Stimulated activated naive B cell treated with anti-CD40 and anti-IgM and Interleukin-4, amounts not matched to agents 10 μg/mL and 1 μg/mL and 100 μg/mL, for 72 hours (primary cell): Measurements from ENCODE around the gene TNXB.
"Not testable (repeated sequence)": the region's sequence is repeated elsewhere in the genome, so short reads cannot be mapped to it uniquely, and the experiment has no call there.

Experiments
- ATAC-seq, 2 donors: fragments of 150-1000 bp; cut with Tn5 transposase; replicated peaks; 2 replicates each; pipeline ENCODE4 v1.10.0; 2021; ENCODE audit warnings: moderate library complexity in 1 of 2
- DNase-seq: peaks from one replicate; pipeline ENCODE4 v3.0.0; 2021
- H3K27ac Mint-ChIP-seq: one replicate; pipeline ENCODE4 v1.8.0; 2022; ENCODE audit warnings: mild to moderate bottlenecking, mixed read lengths
- H3K27me3 Mint-ChIP-seq, 2 donors: one replicate each; pipeline ENCODE4 v1.8.0; 2022; ENCODE audit warnings: mixed read lengths in 2 of 2
- H3K36me3 Mint-ChIP-seq, 2 donors: one replicate each; pipeline ENCODE4 v1.8.0; 2022; ENCODE audit warnings: mixed read lengths in 2 of 2, mild to moderate bottlenecking in 1 of 2
- H3K4me1 Mint-ChIP-seq, 2 donors: one replicate each; pipeline ENCODE4 v1.8.0; 2022; ENCODE audit warnings: mixed read lengths in 2 of 2, mild to moderate bottlenecking in 1 of 2
- H3K4me3 Mint-ChIP-seq, 2 donors: one replicate each; pipeline ENCODE4 v1.8.0; 2022; ENCODE audit warnings: mild to moderate bottlenecking in 2 of 2, mixed read lengths in 2 of 2, moderate library complexity in 1 of 2
- H3K9me3 Mint-ChIP-seq, 2 donors: one replicate each; pipeline ENCODE4 v1.8.0; 2022; ENCODE audit warnings: mixed read lengths in 2 of 2, mild to moderate bottlenecking in 1 of 2

TNXB gene

DNA sequence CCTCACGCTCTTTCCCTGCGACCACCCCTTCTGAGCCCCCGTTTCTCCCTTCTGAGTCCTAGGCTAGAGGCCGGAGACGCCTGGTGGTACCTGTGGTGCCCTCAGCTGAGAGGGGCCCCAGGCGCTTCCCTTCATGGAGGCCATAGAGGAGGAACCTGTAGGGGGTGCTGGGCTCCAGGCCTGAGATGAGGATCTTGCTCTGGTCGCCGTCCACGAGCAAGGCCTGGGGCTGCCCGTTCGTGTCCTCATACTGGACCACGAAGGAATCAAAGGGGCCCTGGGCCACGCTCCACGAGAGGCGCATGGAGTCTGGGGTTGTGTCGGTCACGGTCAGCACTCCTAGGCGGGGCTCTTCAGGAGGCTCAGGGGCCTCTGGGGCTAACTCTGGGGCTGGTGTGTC is 64.2 kb downstream of the TNXB start:
- ATAC-seq, DNase-seq, H3K4me3 Mint-ChIP-seq, H3K9me3 Mint-ChIP-seq, H3K4me1 Mint-ChIP-seq, H3K36me3 Mint-ChIP-seq, H3K27ac Mint-ChIP-seq: not testable (repeated sequence)
- H3K27me3 Mint-ChIP-seq, result peaks cover 7 to 11% of the 10 kb centered on the region in 2 donors

GRCh38 chr6:32043589-32044380 is 65.4 kb downstream of the TNXB start:
- not testable (repeated sequence) for H3K27ac Mint-ChIP-seq, DNase-seq, H3K36me3 Mint-ChIP-seq, H3K4me3 Mint-ChIP-seq, ATAC-seq, H3K9me3 Mint-ChIP-seq, H3K4me1 Mint-ChIP-seq
- H3K27me3 Mint-ChIP-seq, result peaks cover 5 to 11% of the 10 kb centered on the region in 2 donors

- not testable (repeated sequence) for H3K27me3 Mint-ChIP-seq, H3K27ac Mint-ChIP-seq, ATAC-seq, H3K9me3 Mint-ChIP-seq, H3K36me3 Mint-ChIP-seq, H3K4me3 Mint-ChIP-seq, DNase-seq, H3K4me1 Mint-ChIP-seq
Observed at GRCh38 chr6:32042276-32042675, 66.9 kb downstream of the TNXB start.

GRCh38 chr6:32041385-32041784 is 67.8 kb downstream of the TNXB start:
- not testable (repeated sequence) for H3K9me3 Mint-ChIP-seq, ATAC-seq, H3K4me3 Mint-ChIP-seq, H3K27me3 Mint-ChIP-seq, H3K36me3 Mint-ChIP-seq, DNase-seq
- Mint-ChIP-seq H3K4me1 (peaks cover 5 to 11% of the 10 kb centered on the region in 2 donors), H3K27ac (peak overlapping the region; percentile 22)

DNA sequence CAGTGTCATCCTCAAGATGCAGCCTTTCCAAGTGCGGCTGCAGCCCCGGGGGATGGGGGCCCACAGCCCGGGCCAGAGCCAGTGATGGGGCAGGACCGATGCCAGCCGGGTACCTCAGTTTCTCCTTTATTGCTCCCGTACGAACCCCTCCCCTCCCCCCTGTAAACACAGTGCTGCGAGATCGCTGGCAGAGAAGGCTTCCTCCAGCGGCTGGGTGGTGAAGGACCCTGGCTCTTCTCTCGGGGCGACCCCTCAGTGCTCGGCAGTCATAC is 68.2 kb downstream of the TNXB start:
- H3K27ac Mint-ChIP-seq, H3K27me3 Mint-ChIP-seq, DNase-seq, H3K4me3 Mint-ChIP-seq, H3K36me3 Mint-ChIP-seq, H3K9me3 Mint-ChIP-seq, ATAC-seq: not testable (repeated sequence)
- H3K4me1 Mint-ChIP-seq, result peaks cover 5 to 11% of the 10 kb centered on the region in 2 donors

- H3K27me3 Mint-ChIP-seq, H3K27ac Mint-ChIP-seq, H3K9me3 Mint-ChIP-seq, H3K36me3 Mint-ChIP-seq, DNase-seq, H3K4me3 Mint-ChIP-seq, ATAC-seq: not testable (repeated sequence)
- H3K4me1 Mint-ChIP-seq, result peaks cover 5 to 11% of the 10 kb centered on the region in 2 donors
Observed at GRCh38 chr6:32040299-32041049, 68.7 kb downstream of the TNXB start.

GRCh38 chr6:32039321-32040274 is 69.5 kb downstream of the TNXB start:
- H3K27ac Mint-ChIP-seq, H3K36me3 Mint-ChIP-seq, ATAC-seq, H3K4me3 Mint-ChIP-seq, DNase-seq, H3K27me3 Mint-ChIP-seq, H3K9me3 Mint-ChIP-seq: not testable (repeated sequence)
- H3K4me1 Mint-ChIP-seq, result peaks cover 5 to 11% of the 10 kb centered on the region in 2 donors

DNA sequence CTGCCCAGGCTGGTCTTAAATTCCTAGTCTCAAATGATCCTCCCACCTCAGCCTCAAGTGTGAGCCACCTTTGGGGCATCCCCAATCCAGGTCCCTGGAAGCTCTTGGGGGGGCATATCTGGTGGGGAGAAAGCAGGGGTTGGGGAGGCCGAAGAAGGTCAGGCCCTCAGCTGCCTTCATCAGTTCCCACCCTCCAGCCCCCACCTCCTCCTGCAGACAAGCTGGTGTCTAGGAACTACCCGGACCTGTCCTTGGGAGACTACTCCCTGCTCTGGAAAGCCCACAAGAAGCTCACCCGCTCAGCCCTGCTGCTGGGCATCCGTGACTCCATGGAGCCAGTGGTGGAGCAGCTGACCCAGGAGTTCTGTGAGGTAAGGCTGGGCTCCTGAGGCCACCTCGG is 70.3 kb downstream of the TNXB start:
- not testable (repeated sequence) for H3K4me3 Mint-ChIP-seq, ATAC-seq, H3K27ac Mint-ChIP-seq, H3K36me3 Mint-ChIP-seq, DNase-seq, H3K27me3 Mint-ChIP-seq, H3K9me3 Mint-ChIP-seq
- H3K4me1 Mint-ChIP-seq, result peaks cover 5 to 11% of the 10 kb centered on the region in 2 donors

DNA sequence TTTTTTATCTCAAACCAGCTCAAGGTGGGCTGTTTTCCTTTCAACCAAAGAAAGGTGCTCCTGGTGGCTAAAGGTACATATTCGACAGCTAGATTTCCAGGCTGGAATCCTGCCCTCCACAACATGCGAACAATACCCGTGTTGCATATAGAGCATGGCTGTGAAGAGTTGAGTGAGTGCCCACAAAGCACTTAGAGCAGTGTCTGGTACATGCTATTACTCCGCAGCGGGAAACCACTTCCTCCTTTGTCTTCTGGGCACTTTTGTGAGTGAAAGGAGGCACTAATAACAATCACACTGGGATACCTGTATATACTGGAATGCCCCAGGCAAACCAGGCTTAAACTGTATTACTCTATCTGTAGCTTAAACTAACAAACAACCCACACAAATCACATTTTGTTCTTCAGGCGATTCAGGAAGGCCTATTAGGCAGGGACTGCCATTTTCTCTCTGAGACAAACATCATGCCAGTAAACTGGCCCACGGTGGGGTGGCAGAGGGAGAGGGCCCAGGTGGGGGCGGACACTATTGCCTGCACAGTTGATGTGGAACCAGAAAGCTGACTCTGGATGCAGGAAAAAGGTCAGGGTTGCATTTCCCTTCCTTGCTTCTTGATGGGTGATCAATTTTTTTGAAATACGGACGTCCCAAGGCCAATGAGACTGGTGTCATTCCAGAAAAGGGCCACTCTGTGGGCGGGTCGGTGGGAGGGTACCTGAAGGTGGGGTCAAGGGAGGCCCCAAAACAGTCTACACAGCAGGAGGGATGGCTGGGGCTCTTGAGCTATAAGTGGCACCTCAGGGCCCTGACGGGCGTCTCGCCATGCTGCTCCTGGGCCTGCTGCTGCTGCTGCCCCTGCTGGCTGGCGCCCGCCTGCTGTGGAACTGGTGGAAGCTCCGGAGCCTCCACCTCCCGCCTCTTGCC is 71.3 kb downstream of the TNXB start, which contains the start of gene CYP21A2:
Gene CYP21A2 (plus strand): TSS at position 818 of the 927 bp plus-strand sequence. CDS start 8 bp downstream, at position 826.
- not testable (repeated sequence) for H3K4me3 Mint-ChIP-seq, H3K27me3 Mint-ChIP-seq, H3K9me3 Mint-ChIP-seq, DNase-seq, H3K36me3 Mint-ChIP-seq
- peak; percentile 91 to 92 for ATAC-seq
- Mint-ChIP-seq H3K4me1 (peaks cover 5 to 11% of the 10 kb centered on the region in 2 donors), H3K27ac (peak within 1 kb of the TSS; percentile 14)

GRCh38 chr6:32037136-32037535 is 72.0 kb downstream of the TNXB start:
- H3K4me3 Mint-ChIP-seq, ATAC-seq, H3K9me3 Mint-ChIP-seq, H3K27ac Mint-ChIP-seq, H3K36me3 Mint-ChIP-seq, H3K27me3 Mint-ChIP-seq, DNase-seq: not testable (repeated sequence)
- peaks cover 5 to 11% of the 10 kb centered on the region in 2 donors for H3K4me1 Mint-ChIP-seq

GRCh38 chr6:32035283-32036013 is 73.7 kb downstream of the TNXB start:
- not testable (repeated sequence) for H3K4me3 Mint-ChIP-seq, DNase-seq, H3K27me3 Mint-ChIP-seq, H3K9me3 Mint-ChIP-seq, ATAC-seq, H3K27ac Mint-ChIP-seq, H3K36me3 Mint-ChIP-seq
- peaks cover 5 to 11% of the 10 kb centered on the region in 2 donors for H3K4me1 Mint-ChIP-seq

DNA sequence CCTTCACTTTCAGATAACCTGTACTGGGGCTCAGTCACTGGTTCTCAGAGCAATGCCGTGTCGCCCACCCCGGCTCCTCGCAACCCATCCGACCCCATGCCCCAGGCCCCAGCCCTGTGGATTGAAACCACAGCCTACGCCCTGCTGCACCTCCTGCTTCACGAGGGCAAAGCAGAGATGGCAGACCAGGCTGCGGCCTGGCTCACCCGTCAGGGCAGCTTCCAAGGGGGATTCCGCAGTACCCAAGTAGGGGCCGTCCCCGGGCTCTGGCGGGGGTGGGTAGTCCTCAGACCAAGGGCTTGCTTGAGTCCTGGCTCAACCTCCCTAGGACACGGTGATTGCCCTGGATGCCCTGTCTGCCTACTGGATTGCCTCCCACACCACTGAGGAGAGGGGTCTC is 79.6 kb downstream of the TNXB start:
- not testable (repeated sequence) for ATAC-seq, H3K27ac Mint-ChIP-seq, H3K9me3 Mint-ChIP-seq, H3K4me3 Mint-ChIP-seq, H3K4me1 Mint-ChIP-seq, DNase-seq, H3K36me3 Mint-ChIP-seq, H3K27me3 Mint-ChIP-seq

DNA sequence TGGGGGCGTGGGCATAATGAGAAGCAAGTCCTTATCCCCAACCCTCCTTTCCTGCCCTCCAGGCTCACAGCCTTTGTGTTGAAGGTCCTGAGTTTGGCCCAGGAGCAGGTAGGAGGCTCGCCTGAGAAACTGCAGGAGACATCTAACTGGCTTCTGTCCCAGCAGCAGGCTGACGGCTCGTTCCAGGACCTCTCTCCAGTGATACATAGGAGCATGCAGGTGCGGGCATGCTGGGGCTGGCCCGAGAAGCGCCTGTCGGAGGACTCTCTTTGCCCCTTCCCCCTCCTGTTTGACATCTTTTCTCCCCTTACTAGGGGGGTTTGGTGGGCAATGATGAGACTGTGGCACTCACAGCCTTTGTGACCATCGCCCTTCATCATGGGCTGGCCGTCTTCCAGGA is 80.5 kb downstream of the TNXB start:
- H3K4me3 Mint-ChIP-seq, DNase-seq, H3K27me3 Mint-ChIP-seq, H3K36me3 Mint-ChIP-seq, H3K9me3 Mint-ChIP-seq, H3K4me1 Mint-ChIP-seq, ATAC-seq, H3K27ac Mint-ChIP-seq: not testable (repeated sequence)
